Measurements from ENCODE around the gene OR1L1.

Gene OR1L1

GRCh38 chr9:122661416-122661815, at the start of gene OR1L1:
OR1L1 (plus strand) TSS chr9:122661716; CDS start chr9:122661716, 0 bp downstream.
- no peak for DNase-seq (ENCODE audit: low read depth)

- DNase-seq (ENCODE audit: low read depth), result no peak
These were observed 47.2 kb upstream of the OR1L1 start, which contains the start of gene OR1Q1 for GRCh38 chr9:122614362-122614761. OR1Q1 (plus strand) TSS chr9:122614738; CDS start chr9:122614738, 0 bp downstream.

GRCh38 chr9:122619996-122620395, 41.5 kb upstream of the OR1L1 start:
- DNase-seq (ENCODE audit: low read depth), result no peak

GRCh38 chr9:122642226-122642625, 19.3 kb upstream of the OR1L1 start:
- no peak for DNase-seq (ENCODE audit: low read depth)

- no peak for DNase-seq (ENCODE audit: low read depth)
These were observed 5.1 kb upstream of the OR1L1 start for GRCh38 chr9:122656378-122656777.

- DNase-seq (ENCODE audit: low read depth), result no peak
These were observed 4.0 kb upstream of the OR1L1 start, which contains the start of gene OR1B1 for GRCh38 chr9:122657527-122657926. OR1B1 (minus strand) TSS chr9:122657627.

GRCh38 chr9:122672481-122672880, 11.0 kb downstream of the OR1L1 start:
- DNase-seq (ENCODE audit: low read depth), result no peak

GRCh38 chr9:122684851-122685250, 23.3 kb downstream of the OR1L1 start:
- no peak for DNase-seq (ENCODE audit: low read depth)

- DNase-seq (ENCODE audit: low read depth), result no peak
These were observed 34.2 kb downstream of the OR1L1 start for GRCh38 chr9:122695696-122696095.
